NCI-H2029 treated with DMSO at 0.1 percent for 48 hours (cell line): ENCODE measurements around the gene BANK1.
"Not testable (repeated sequence)": the region's sequence is repeated elsewhere in the genome, so short reads cannot be mapped to it uniquely, and the experiment has no call there.

ENCODE experiments used
- DNase-seq: peaks from one replicate; lab custom pipeline; 2025; lab: John Stamatoyannopoulos, UW

BANK1 gene

GRCh38 chr4:101885574-101885973 is 95.0 kb downstream of the BANK1 start:
- DNase-seq, result no peak

GRCh38 chr4:101886826-101887225 is 96.3 kb downstream of the BANK1 start:
- no peak for DNase-seq

GRCh38 chr4:101888472-101888871 is 97.9 kb downstream of the BANK1 start:
- DNase-seq, result no peak

DNA sequence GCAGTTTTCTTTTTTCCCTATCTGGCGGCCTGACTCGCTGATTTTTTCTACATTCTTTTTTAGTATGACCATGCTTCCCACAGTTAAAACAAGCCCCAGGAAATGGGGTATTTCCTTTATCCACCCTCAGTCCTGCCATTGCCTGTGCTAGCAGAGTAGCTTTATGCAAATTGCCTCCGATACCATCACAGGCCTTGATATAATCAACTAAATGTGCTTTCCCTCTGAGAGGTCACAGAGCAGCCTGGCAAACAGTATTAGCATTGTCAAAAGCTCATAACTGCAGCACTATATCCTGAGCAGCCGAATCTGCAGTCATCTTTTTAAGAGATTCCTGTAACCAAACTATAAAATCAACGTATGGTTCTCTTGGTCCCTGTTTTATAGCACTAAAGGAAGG is 115.0 kb downstream of the BANK1 start:
- not testable (repeated sequence) for DNase-seq

DNA sequence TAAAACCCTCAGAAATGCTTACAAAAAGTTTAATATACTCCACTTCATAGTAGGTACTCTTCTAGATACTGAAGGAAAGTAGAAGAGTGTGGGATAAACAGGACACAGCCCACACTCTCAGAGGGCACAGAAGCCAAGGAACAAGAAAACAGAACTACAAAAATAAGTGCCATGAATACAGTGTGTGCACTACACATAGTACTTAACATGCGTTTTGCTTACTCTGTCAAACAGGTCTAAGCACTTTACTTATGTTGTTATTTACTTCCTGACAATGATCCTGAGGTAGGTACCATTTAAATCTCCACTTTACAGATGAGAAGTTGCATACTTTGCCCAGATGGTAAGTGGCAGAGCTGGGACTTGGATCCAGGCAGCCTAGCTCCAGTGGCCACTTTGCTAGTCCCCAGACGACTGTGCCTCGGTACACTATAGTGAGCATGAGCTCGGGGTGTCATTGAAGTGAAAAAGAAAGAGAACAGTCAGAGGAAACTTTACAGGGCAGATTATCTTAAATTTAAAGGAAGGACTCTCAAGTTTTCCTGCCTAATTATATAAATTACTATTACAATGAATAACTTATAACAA is 120.3 kb downstream of the BANK1 start:
- DNase-seq, result no peak

DNA sequence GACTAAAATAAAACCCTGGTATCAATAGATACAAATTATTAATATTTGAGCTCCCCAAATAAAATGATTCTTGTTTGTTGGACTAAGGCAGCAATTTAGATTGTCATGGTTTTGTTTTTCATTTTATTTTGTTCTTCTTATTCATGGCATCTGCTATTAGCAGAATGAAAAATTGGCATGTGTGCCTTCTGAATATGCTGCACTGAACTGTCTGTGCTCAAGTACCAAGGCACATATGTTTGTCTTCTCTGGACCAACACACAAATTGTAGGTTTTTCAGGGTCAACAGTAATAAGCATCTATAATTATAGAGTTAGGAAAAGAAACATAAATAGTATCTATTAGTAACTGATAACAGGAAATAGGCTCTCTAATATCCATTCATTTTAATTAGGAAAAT is 121.1 kb downstream of the BANK1 start:
- DNase-seq, result no peak

- DNase-seq, result no peak
Observed at GRCh38 chr4:101914761-101915160, 124.2 kb downstream of the BANK1 start.

GRCh38 chr4:101919373-101919977 is 128.9 kb downstream of the BANK1 start:
- DNase-seq, result no peak

- DNase-seq, result no peak
Observed at GRCh38 chr4:101921370-101921769, 130.8 kb downstream of the BANK1 start.

- DNase-seq, result no peak
Observed at GRCh38 chr4:101931619-101932018, 141.1 kb downstream of the BANK1 start.

DNA sequence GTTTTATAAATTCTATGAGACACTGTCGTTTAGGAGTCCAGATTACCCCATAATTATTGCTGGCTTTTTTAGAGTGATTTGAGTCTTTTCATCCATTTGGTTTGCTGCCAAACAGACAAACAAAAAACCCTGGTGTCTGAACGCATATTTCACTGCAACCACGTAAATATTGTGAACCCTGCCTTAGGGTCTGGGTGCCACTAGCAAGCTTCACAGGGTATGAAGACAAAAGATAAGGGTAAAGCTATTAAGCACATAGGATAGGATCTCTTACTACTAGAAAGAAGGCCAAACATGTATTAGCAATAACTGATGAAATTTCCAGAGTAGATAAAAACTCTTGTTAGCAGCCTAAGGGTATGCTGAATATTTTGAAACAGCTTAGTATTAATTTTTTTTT is 143.3 kb downstream of the BANK1 start:
- DNase-seq, result no peak

GRCh38 chr4:101938836-101939235 is 148.3 kb downstream of the BANK1 start:
- DNase-seq, result no peak

GRCh38 chr4:101941816-101942358 is 151.4 kb downstream of the BANK1 start:
- no peak for DNase-seq

- no peak for DNase-seq
Observed at GRCh38 chr4:101942891-101943290, 152.4 kb downstream of the BANK1 start.

GRCh38 chr4:101944649-101945048 is 154.1 kb downstream of the BANK1 start:
- no peak for DNase-seq

- no peak for DNase-seq
Observed at GRCh38 chr4:101948055-101948454, 157.5 kb downstream of the BANK1 start.

- DNase-seq, result no peak
Observed at GRCh38 chr4:101948951-101949350, 158.4 kb downstream of the BANK1 start.

DNA sequence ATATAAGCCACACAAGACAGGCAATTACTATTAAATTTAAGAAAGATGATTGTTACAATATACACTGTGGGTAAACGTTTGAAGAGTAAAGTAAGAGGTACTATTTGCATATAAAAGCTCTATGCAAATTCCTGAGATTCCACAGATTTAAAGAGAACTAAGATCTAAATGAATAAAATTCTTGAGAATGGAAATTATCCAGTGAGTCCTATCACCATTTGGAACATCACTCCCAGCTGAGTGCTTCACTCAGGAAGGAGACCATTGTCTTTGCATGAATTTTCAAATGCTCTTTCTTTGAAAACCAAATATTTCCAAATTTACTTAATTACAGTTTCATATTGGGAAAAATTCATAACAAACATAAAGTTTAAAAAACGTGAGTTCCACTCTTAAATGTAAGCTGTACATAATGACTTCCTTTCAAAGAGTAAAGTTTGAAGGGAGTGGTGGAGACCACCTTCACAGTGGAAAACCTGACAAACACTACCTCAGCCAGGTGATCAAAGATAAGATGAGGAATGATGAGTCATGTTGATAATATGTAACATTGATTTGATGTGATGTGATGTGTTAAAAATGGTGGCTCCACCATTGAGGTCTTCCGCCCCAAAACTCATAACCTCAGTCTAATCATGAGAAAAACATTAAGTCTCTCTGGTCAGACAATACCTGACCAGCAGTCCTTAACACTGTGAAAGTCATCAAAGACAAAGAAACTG is 159.9 kb downstream of the BANK1 start:
- no peak for DNase-seq

DNA sequence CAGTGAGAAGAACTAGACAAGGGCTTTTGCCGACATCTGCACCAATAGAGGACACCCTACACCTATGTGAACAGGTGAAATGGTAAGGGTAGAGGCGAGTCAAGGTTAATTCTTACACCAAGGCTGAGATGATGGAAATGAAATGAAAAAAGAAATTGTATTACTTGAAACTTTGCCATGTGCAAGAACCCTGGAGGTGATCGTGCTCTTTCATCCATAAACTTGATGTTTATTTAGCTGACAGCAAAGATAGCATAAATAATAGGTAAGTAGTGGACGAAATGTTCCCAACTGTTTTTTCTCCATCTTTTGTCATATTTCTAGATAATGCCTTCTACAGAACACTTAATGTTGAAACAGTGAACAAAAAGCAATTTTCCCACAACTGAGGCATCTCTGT is 162.5 kb downstream of the BANK1 start:
- no peak for DNase-seq

- DNase-seq, result no peak
Observed at GRCh38 chr4:101953949-101954348, 163.4 kb downstream of the BANK1 start.

- DNase-seq, result no peak
Observed at GRCh38 chr4:101954351-101954750, 163.8 kb downstream of the BANK1 start.

- DNase-seq, result no peak
Observed at GRCh38 chr4:101954975-101955678, 164.6 kb downstream of the BANK1 start.
